ENCODE measurements around the gene DET1.

DNA sequence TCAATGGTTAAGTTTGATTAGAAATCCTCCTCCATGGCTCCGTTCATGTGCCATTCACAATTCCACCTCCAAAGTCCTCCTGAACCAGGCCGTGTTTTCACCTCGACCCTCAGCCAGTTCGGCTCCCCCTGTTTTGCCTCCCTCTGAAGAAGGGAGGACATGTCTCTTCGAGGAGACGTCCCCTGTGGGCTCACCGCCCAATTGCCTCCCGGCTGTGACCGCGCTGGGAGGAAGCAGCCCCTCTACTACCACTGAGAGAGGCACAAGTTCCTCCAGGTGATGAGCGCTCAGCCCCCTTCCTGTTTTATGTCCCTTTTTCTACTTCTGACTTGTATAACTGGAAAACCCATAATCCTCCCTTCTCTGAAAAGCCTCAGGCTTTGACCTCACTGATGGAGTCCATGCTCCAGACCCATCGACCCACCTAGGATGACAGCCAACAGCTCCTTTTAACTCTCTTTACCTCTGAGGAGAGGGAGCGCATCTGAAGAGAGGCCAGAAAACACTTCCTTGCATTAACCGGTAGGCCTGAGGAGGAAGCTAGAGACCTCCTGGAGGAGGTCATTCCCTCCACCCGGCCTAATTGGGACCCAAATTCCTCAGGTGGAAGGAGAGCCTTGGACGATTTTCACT lies 4.7 kb downstream of the DET1 start:
- TF ChIP-seq, protein P1, sequence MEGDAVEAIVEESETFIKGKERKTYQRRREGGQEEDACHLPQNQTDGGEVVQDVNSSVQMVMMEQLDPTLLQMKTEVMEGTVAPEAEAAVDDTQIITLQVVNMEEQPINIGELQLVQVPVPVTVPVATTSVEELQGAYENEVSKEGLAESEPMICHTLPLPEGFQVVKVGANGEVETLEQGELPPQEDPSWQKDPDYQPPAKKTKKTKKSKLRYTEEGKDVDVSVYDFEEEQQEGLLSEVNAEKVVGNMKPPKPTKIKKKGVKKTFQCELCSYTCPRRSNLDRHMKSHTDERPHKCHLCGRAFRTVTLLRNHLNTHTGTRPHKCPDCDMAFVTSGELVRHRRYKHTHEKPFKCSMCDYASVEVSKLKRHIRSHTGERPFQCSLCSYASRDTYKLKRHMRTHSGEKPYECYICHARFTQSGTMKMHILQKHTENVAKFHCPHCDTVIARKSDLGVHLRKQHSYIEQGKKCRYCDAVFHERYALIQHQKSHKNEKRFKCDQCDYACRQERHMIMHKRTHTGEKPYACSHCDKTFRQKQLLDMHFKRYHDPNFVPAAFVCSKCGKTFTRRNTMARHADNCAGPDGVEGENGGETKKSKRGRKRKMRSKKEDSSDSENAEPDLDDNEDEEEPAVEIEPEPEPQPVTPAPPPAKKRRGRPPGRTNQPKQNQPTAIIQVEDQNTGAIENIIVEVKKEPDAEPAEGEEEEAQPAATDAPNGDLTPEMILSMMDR (IDR thresholded peaks at IDR 0.05), result no peak
- TF ChIP-seq POLR2A (IDR thresholded peaks at IDR 0.05) (no peak), POLR2AphosphoS5 (IDR thresholded peaks at IDR 0.05) (no peak)
